Measurements from ENCODE around the gene EPHB4. TPM values are rescaled to one million over a fixed set of nuclear protein-coding genes. Genes with fewer than 3 reads are reported as not detected.

The EPHB4 gene
- total and polyA plus RNA-seq, 10 of the 15 experiments (the other 5 are each of a cell fraction or from before 2014, with no cell fraction given): 0.32 to 0.85 (median 0.48) TPM; not detected in 4

- DNase-seq (ENCODE audit: low read depth, low spot score): no peak
- FAIRE-seq: no peak
- no peaks in the 10 kb centered on the region for H4K20me1 ChIP-seq (ENCODE audit: control insufficient read depth, insufficient read depth)
- H3K36me3 ChIP-seq (ENCODE audit: control insufficient read depth in 2 of 2, insufficient read depth in 2 of 2, low read length in 1 of 2): no peaks in the 10 kb centered on the region
- no peak overlapping the region for H3K4me3 ChIP-seq
- H3K9ac ChIP-seq (ENCODE audit: control insufficient read depth, insufficient read depth, low read length): no peak overlapping the region
- no peak overlapping the region for H3K4me2 ChIP-seq (ENCODE audit: control insufficient read depth, insufficient read depth)
- H3K79me2 ChIP-seq (ENCODE audit: control insufficient read depth, insufficient read depth, low read length): no peaks in the 10 kb centered on the region
- TF ChIP-seq NR2C2 (IDR thresholded peaks at IDR 0.05; ENCODE audit: borderline replicate concordance, control insufficient read depth, insufficient read length, low read depth): no peak
- no peak for TF ChIP-seq SUPT20H (IDR thresholded peaks at IDR 0.05; ENCODE audit: borderline replicate concordance, control insufficient read depth, low read depth, low read length)
- no peak for TF ChIP-seq LARP7 (IDR thresholded peaks at IDR 0.05)
- SMC1A ChIA-PET (ENCODE audit: uncharacterized antibody, unreplicated experiment): interaction anchor here (1.6 kb wide), 1 partner anchor 41 kb away, joined by 4 read pairs; the partner anchor contains the start of gene SLC12A9
- no peak for ATAC-seq
- intact Hi-C loops (cut with micrococcal nuclease; ENCODE audit: unreplicated experiment): no loop called here
- no peak overlapping the region for H2AFZ ChIP-seq (ENCODE audit: control insufficient read depth, low read depth, low read length)
- 60% methylated on average over 6 of the region's 6 CpGs for WGBS (ENCODE audit: insufficient coverage, insufficient replicate concordance, low lambda C conversion rate, missing lambda C conversion rate)
- BruUV-seq (replicated peaks): no TSS peak
- RAD21 ChIA-PET (ENCODE audit: unreplicated experiment): no interaction called here
- no peaks in the 10 kb centered on the region for H3K9me3 ChIP-seq (replicated peaks; ENCODE audit: control insufficient read depth, insufficient read depth, low read length)
- POLR2A ChIA-PET: no interaction called here
- in situ Hi-C loops (cut with MboI): no loop called here
- no peaks in the 10 kb centered on the region for H3K4me1 ChIP-seq (ENCODE audit: control insufficient read depth, insufficient read depth, low read length)
- no peaks in the 10 kb centered on the region for H3K27me3 ChIP-seq (replicated peaks in 1 of 2; ENCODE audit: control insufficient read depth in 2 of 2, insufficient read depth in 2 of 2, low read length in 1 of 2)
- CTCF ChIA-PET: interaction anchor here (1.7 to 3.1 kb wide), 2 partner anchors 11 to 40 kb away, joined by 8 to 9 read pairs; partner anchors contain the start of gene SLC12A9
- H3K27ac ChIP-seq (ENCODE audit: control insufficient read depth, insufficient read depth): no peak overlapping the region
Measured at GRCh38 chr7:100811480-100811879, 15.8 kb downstream of the EPHB4 start.

DNA sequence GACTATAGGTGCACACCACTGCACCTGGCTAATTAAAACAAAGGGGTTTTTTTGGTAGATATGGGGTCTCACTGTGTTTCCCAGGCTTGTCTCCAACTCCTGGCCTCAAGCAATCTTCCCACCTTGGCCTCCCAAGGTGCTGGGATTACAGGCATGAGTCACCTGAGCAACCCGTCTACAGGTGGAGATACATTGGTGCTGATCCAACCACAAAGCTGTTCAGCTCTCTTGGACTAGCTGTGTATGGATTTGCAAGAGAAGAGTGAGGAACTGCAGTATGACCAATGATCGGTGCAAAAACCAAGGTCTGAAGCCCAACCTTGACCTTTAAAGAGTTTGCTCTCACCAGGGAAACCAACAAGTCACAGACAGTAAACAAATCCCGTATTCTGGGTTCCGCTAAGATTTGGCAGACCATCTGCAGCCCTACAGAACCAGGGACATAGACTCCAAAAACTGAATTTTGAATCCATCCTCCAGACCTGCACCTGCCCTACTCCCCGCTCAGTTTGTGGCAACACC, 18.9 kb downstream of the EPHB4 start:
- FAIRE-seq: no peak
- intact Hi-C loops (cut with micrococcal nuclease; ENCODE audit: unreplicated experiment): no loop called here
- in situ Hi-C loops (cut with MboI): no loop called here
- POLR2A ChIA-PET: interaction anchor here (0.6 kb wide), 1 partner anchor 40 kb away, joined by 3 read pairs; no protein-coding TSS in a partner anchor
- H3K9me3 ChIP-seq (replicated peaks; ENCODE audit: control insufficient read depth, insufficient read depth, low read length): no peaks in the 10 kb centered on the region
- CTCF ChIA-PET: interaction anchor here (0.6 kb wide), 1 partner anchor 40 kb away, joined by 3 read pairs; no protein-coding TSS in a partner anchor
- H4K20me1 ChIP-seq (ENCODE audit: control insufficient read depth, insufficient read depth): no peaks in the 10 kb centered on the region
- H3K27ac ChIP-seq (ENCODE audit: control insufficient read depth, insufficient read depth): no peak overlapping the region
- 48% methylated on average over 5 of the region's 5 CpGs for WGBS (ENCODE audit: insufficient coverage, insufficient replicate concordance, low lambda C conversion rate, missing lambda C conversion rate)
- H3K79me2 ChIP-seq (ENCODE audit: control insufficient read depth, insufficient read depth, low read length): no peaks in the 10 kb centered on the region
- H3K36me3 ChIP-seq (ENCODE audit: control insufficient read depth in 2 of 2, insufficient read depth in 2 of 2, low read length in 1 of 2): no peaks in the 10 kb centered on the region
- SMC1A ChIA-PET (ENCODE audit: uncharacterized antibody, unreplicated experiment): interaction anchor here (1.0 kb wide), 1 partner anchor 43 kb away, joined by 3 read pairs; no protein-coding TSS in a partner anchor
- ATAC-seq: no peak
- H3K27me3 ChIP-seq (replicated peaks in 1 of 2; ENCODE audit: control insufficient read depth in 2 of 2, insufficient read depth in 2 of 2, low read length in 1 of 2): no peaks in the 10 kb centered on the region
- no peak overlapping the region for H2AFZ ChIP-seq (ENCODE audit: control insufficient read depth, low read depth, low read length)
- RAD21 ChIA-PET (ENCODE audit: unreplicated experiment): no interaction called here
- H3K4me2 ChIP-seq (ENCODE audit: control insufficient read depth, insufficient read depth): no peak overlapping the region
- no peak overlapping the region for H3K4me3 ChIP-seq
- no peak for DNase-seq (ENCODE audit: low read depth, low spot score)
- H3K4me1 ChIP-seq (ENCODE audit: control insufficient read depth, insufficient read depth, low read length): peaks cover 6% of the 10 kb centered on the region
- no peak overlapping the region for H3K9ac ChIP-seq (ENCODE audit: control insufficient read depth, insufficient read depth, low read length)
- no TSS peak for BruUV-seq (replicated peaks)
- TF ChIP-seq GATAD2B (conservative IDR thresholded peaks at IDR 0.05; ENCODE audit: low read depth) (no peak), BCL3 (IDR thresholded peaks at IDR 0.05; ENCODE audit: borderline replicate concordance, insufficient read depth, low read depth, low read length, poor library complexity, severe bottlenecking) (no peak), PAX8 (IDR thresholded peaks at IDR 0.05) (no peak), RCOR1 (conservative IDR thresholded peaks at IDR 0.05; ENCODE audit: low read depth, low read length) (no peak), POLR2AphosphoS5 (IDR thresholded peaks at IDR 0.05; ENCODE audit: low read length) (no peak), BRCA1 (IDR thresholded peaks at IDR 0.05; ENCODE audit: low read depth, low read length) (no peak), MAX (IDR thresholded peaks at IDR 0.05; ENCODE audit: low read depth, low read length) (no peak), MTA2 (IDR thresholded peaks at IDR 0.05; ENCODE audit: low read depth) (no peak), ESRRA (IDR thresholded peaks at IDR 0.05; ENCODE audit: low read length) (no peak), SP1 (IDR thresholded peaks at IDR 0.05; ENCODE audit: low read depth, low read length) (no peak), RFX5 (IDR thresholded peaks at IDR 0.05; ENCODE audit: low read depth, low read length) (no peak), SRF (IDR thresholded peaks at IDR 0.05; ENCODE audit: low read depth in 2 of 2, low read length in 2 of 2) (no peak)
